Heart left ventricle (tissue), 16 donors: ENCODE results near the gene ZFYVE19. TPM values are rescaled to one million over a fixed set of nuclear protein-coding genes. Genes with fewer than 3 reads are reported as not detected.
A peak's percentile ranks its signal among the peaks of the same experiment; 100 is the strongest.

Experiments used
- ATAC-seq, 4 donors: fragments of 200-7000 bp; cut with Tn5 transposase; one replicate each; pipeline ENCODE4 v1.9.1; 2020 to 2022; ENCODE audit warnings: moderate library complexity in 4 of 4, mild to moderate bottlenecking in 3 of 4, moderate number of reproducible peaks in 1 of 4
- DNase-seq, 5 donors: peaks; one replicate each; pipeline ENCODE4 v3.0.0-alpha.2; 2020
- H3K27ac ChIP-seq, 12 donors: fragments of 200-600 bp; sonication (generic) in 4 of 12; one replicate each; pipeline versions ENCODE4 v1.5.0 to v1.8.0; 2016 to 2022; ENCODE audit warnings: mild to moderate bottlenecking in 2 of 12
- H3K27me3 ChIP-seq, 9 donors: fragments of 200-600 bp; sonication (generic) in 2 of 9; one replicate each; pipeline versions ENCODE4 v1.5.1 to v1.8.0; 2016 to 2022; ENCODE audit warnings: mild to moderate bottlenecking in 3 of 9
- H3K36me3 ChIP-seq, 9 donors: fragments of 200-600 bp; sonication (generic) in 2 of 9; one replicate each; pipeline versions ENCODE4 v1.5.0 to v1.8.0; 2018 to 2022; ENCODE audit warnings: mild to moderate bottlenecking in 2 of 9
- H3K4me1 ChIP-seq, 12 donors: fragments of 200-600 bp; sonication (generic) in 4 of 12; one replicate each; pipeline versions ENCODE4 v1.5.0 to v1.8.0; 2016 to 2022; ENCODE audit warnings: mild to moderate bottlenecking in 3 of 12
- H3K4me3 ChIP-seq, 12 donors: fragments of 200-600 bp; sonication (generic) in 4 of 12; one replicate each; pipeline versions ENCODE4 v1.5.0 to v1.8.0; 2017 to 2022; ENCODE audit warnings: mild to moderate bottlenecking in 9 of 12, moderate library complexity in 4 of 12
- H3K9me3 ChIP-seq, 12 donors: fragments of 200-600 bp; sonication (generic) in 4 of 12; one replicate each; pipeline versions ENCODE4 v1.5.0 to v1.8.0; 2016 to 2022; ENCODE audit warnings: mild to moderate bottlenecking in 1 of 12
- POLR2A ChIP-seq, 2 donors: fragments of 450-650 bp; IDR thresholded peaks; one replicate each; pipeline ENCODE4 v1.6.1; 2017; ENCODE audit warnings: antibody characterized with exemption in 2 of 2, mild to moderate bottlenecking in 2 of 2, moderate library complexity in 2 of 2
- WGBS, 4 donors: extraction: QIAGEN DNeasy Blood & Tissue Kit in 2 of 4; methylation state at CpG; one replicate each; pipeline versions ENCODE4 v1.1.5 to v1.1.7; 2013 to 2018; 5-methylcytosine and 5-hydroxymethylcytosine counted together
- intact Hi-C, 10 donors: fragments of 100-400 bp; cut with DNase I; formaldehyde crosslinking; loops; one replicate each; pipeline versions ENCODE4 v1.11.1 to v1.14.2; 2022
- polyA plus RNA-seq, 2 donors: library from polyadenylated mRNA; stranded (reverse); fragments of 200-250 nt; gene quantifications; one replicate each; pipeline ENCODE4 v1.2.3, GENCODE V29; 2013
- total RNA-seq, 9 donors: library from RNA; depleted of rRNA in 2 of 9; stranded (reverse); fragments of >200 nt in 2 of 9; fragmentation: NEBNext Ultra II Directional in 3 of 9; extraction: Animal tissue kit (Norgen Biotek cat#: 25700) in 3 of 9; gene quantifications; one replicate each; pipeline versions ENCODE4 v1.1.0 to v1.2.4, GENCODE V29; 2016 to 2023
- TF ChIP-seq, protein P1 (sequence below), 12 donors: fragments of 200-600 bp; sonication (generic) in 4 of 12; IDR thresholded peaks; one replicate each; pipeline versions ENCODE4 v1.5.0 to v1.8.0; 2018 to 2022; ENCODE audit warnings: antibody characterized with exemption in 12 of 12, mild to moderate bottlenecking in 5 of 12
- donor health status: ischemic (EF 13 %, LVEDD 7.1; RV severe dilation, severe dysfunction).
- donor health status: healthy with polysubstance abuse.
- donor health status: DM: no; HTN: yes; CAD: no.
- donor health status: DM: no; HTN: no; CAD: no.
- donor health status: ischemic (EF 25% LVEDD 6.9; RV normal size, moderate dysfunction).
- donor health status: ischemic (EF 25% LVEDD 5.7; RV mildly dilated, moderate dysfunction).
- donor health status: healthy.
- donor health status: DM: yes; HTN: yes; CAD: no.
- donor health status: ischemic (EF 35%, LVEDD 5.7; RV mildly dilated, moderate dysfunction).
- donor health status: nonischemic (EF 11% LVEDD 7.7; RV severe dilation, severe dysfunction).
- donor health status: DM: yes; HTN: yes; CAD: no.
- donor health status: PGD.
- donor health status: ischemic (EF 29% LVEDD 5.4; RV normal size, mild dysfunction).
- donor health status: nonischemic (EF 23%, LVEDD 6.1; RV moderate dilation, normal function).

ZFYVE19 gene
- total and polyA plus RNA-seq, 11 donors: 10.5 to 27.1 (median 18.8) TPM

GRCh38 chr15:40843261-40843884 lies 36.5 kb downstream of the ZFYVE19 start:
- H3K9me3 ChIP-seq: no peaks in the 10 kb centered on the region
- peak overlapping the region in 11 of 12 donors; percentile 26 to 68 (median 51) for H3K4me3 ChIP-seq
- H3K4me1 ChIP-seq: peaks cover 0 to 37% (median 10%) of the 10 kb centered on the region in 12 donors
- TF ChIP-seq POLR2A (IDR thresholded peaks at IDR 0.05): no peak
- TF ChIP-seq, protein P1, sequence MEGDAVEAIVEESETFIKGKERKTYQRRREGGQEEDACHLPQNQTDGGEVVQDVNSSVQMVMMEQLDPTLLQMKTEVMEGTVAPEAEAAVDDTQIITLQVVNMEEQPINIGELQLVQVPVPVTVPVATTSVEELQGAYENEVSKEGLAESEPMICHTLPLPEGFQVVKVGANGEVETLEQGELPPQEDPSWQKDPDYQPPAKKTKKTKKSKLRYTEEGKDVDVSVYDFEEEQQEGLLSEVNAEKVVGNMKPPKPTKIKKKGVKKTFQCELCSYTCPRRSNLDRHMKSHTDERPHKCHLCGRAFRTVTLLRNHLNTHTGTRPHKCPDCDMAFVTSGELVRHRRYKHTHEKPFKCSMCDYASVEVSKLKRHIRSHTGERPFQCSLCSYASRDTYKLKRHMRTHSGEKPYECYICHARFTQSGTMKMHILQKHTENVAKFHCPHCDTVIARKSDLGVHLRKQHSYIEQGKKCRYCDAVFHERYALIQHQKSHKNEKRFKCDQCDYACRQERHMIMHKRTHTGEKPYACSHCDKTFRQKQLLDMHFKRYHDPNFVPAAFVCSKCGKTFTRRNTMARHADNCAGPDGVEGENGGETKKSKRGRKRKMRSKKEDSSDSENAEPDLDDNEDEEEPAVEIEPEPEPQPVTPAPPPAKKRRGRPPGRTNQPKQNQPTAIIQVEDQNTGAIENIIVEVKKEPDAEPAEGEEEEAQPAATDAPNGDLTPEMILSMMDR (IDR thresholded peaks at IDR 0.05): no peak
- H3K27ac ChIP-seq: no peak overlapping the region
- DNase-seq (no peak), ATAC-seq (no peak)
- WGBS, 4 donors: 18 to 55% (median 25%) methylated on average over 3 to 34 of the region's 34 CpGs
- no peaks in the 10 kb centered on the region for H3K36me3 ChIP-seq
- intact Hi-C loops: no loop called here
- H3K27me3 ChIP-seq: peaks cover 9 to 40% (median 19%) of the 10 kb centered on the region in 9 donors

- no peaks in the 10 kb centered on the region for H3K9me3 ChIP-seq
- peak in 2 of 4 donors; percentile 26 to 34 for ATAC-seq
- no peak within 1 kb of the TSS for H3K27ac ChIP-seq
- no peaks in the 10 kb centered on the region for H3K36me3 ChIP-seq
- intact Hi-C loops: no loop called here
- peaks cover 9 to 40% (median 19%) of the 10 kb centered on the region in 9 donors for H3K27me3 ChIP-seq
- peaks cover 0 to 37% (median 10%) of the 10 kb centered on the region in 12 donors for H3K4me1 ChIP-seq
- WGBS, 4 donors: 1 to 2% (median 1%) methylated on average over 16 to 89 of the region's 89 CpGs
- DNase-seq: peak in 1 of 5 donors; percentile 61
- H3K4me3 ChIP-seq: peak within 1 kb of the TSS; percentile 26 to 68 (median 50)
- TF ChIP-seq, protein P1 (IDR thresholded peaks at IDR 0.05): no peak
- no peak for TF ChIP-seq POLR2A (IDR thresholded peaks at IDR 0.05)
Observed at GRCh38 chr15:40843885-40844695, 37.2 kb downstream of the ZFYVE19 start, which contains the start of gene SPINT1. SPINT1 (plus strand) TSS chr15:40844048; CDS start chr15:40844555, 507 bp downstream.

DNA sequence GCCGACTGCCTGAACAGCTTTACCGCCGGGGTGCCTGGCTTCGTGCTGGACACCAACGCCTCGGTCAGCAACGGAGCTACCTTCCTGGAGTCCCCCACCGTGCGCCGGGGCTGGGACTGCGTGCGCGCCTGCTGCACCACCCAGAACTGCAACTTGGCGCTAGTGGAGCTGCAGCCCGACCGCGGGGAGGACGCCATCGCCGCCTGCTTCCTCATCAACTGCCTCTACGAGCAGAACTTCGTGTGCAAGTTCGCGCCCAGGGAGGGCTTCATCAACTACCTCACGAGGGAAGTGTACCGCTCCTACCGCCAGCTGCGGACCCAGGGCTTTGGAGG lies 37.8 kb downstream of the ZFYVE19 start:
- peak in 1 of 4 donors; percentile 16 for ATAC-seq
- WGBS, 4 donors: 3 to 5% (median 4%) methylated on average over 15 to 28 of the region's 28 CpGs
- intact Hi-C loops: no loop called here
- peak overlapping the region; percentile 26 to 68 (median 50) for H3K4me3 ChIP-seq
- H3K27me3 ChIP-seq: peaks cover 9 to 40% (median 19%) of the 10 kb centered on the region in 9 donors
- peaks cover 0 to 37% (median 10%) of the 10 kb centered on the region in 12 donors for H3K4me1 ChIP-seq
- H3K27ac ChIP-seq: no peak overlapping the region
- DNase-seq: peak in 4 of 5 donors; percentile 15 to 65 (median 30)
- TF ChIP-seq, protein P1 (IDR thresholded peaks at IDR 0.05): no peak
- no peak for TF ChIP-seq POLR2A (IDR thresholded peaks at IDR 0.05)
- H3K9me3 ChIP-seq: no peaks in the 10 kb centered on the region
- no peaks in the 10 kb centered on the region for H3K36me3 ChIP-seq

- intact Hi-C loops: no loop called here
- ATAC-seq: no peak
- no peak for TF ChIP-seq POLR2A (IDR thresholded peaks at IDR 0.05)
- TF ChIP-seq, protein P1 (IDR thresholded peaks at IDR 0.05): no peak
- Histone ChIP-seq H3K27me3 (peaks cover 9 to 40% (median 19%) of the 10 kb centered on the region in 9 donors), H3K9me3 (no peaks in the 10 kb centered on the region), H3K4me3 (peak overlapping the region in 11 of 12 donors; percentile 26 to 68 (median 51)), H3K4me1 (peaks cover 0 to 37% (median 10%) of the 10 kb centered on the region in 12 donors), H3K36me3 (no peaks in the 10 kb centered on the region), H3K27ac (no peak overlapping the region)
- WGBS, 4 donors: 52 to 71% (median 61%) methylated on average over 12 of the region's 12 CpGs
- DNase-seq: no peak
Observed at GRCh38 chr15:40845036-40845435, 38.1 kb downstream of the ZFYVE19 start.
